Mesenchymal stem cell (in vitro differentiated cells and primary cell): ENCODE results near the gene HLA-A. TPM values are rescaled to one million over a fixed set of nuclear protein-coding genes. Genes with fewer than 3 reads are reported as not detected.

Experiments
- DNase-seq: peaks from one replicate; pipeline ENCODE4 v3.0.0-alpha.2; 2013
- H2AFZ ChIP-seq: one replicate; pipeline ENCODE4 v1.6.1; 2013; ENCODE audit warnings: low read depth, mild to moderate bottlenecking, control low read depth, inconsistent platforms, low read length, moderate library complexity
- H2AK5ac ChIP-seq: 2 replicates; pipeline ENCODE4 v1.6.1; 2013; ENCODE audit warnings: low read length, moderate library complexity, mild to moderate bottlenecking, inconsistent platforms; ENCODE audit not compliant: severe bottlenecking
- H2BK120ac ChIP-seq: one replicate; pipeline ENCODE4 v1.6.1; 2013; ENCODE audit warnings: low read depth, mild to moderate bottlenecking, inconsistent platforms, low read length, moderate library complexity
- H2BK12ac ChIP-seq, 2 experiments: one replicate each; pipeline ENCODE4 v1.6.1; 2013; ENCODE audit warnings: inconsistent platforms in 2 of 2, low read length in 2 of 2, mild to moderate bottlenecking in 2 of 2, moderate library complexity in 2 of 2, control low read depth in 1 of 2
- H2BK15ac ChIP-seq: one replicate; pipeline ENCODE4 v1.6.1; 2013; ENCODE audit warnings: mild to moderate bottlenecking, low read depth, inconsistent platforms; ENCODE audit not compliant: poor library complexity, severe bottlenecking
- H2BK5ac ChIP-seq: 2 replicates; pipeline ENCODE4 v1.6.1; 2013; ENCODE audit warnings: low read depth, mild to moderate bottlenecking, low read length, control low read depth, inconsistent platforms; ENCODE audit not compliant: poor library complexity, severe bottlenecking
- H3K14ac ChIP-seq, 2 experiments: one replicate each; pipeline ENCODE4 v1.6.1; 2013; ENCODE audit warnings: inconsistent platforms in 2 of 2, low read length in 2 of 2, control low read depth in 1 of 2, mild to moderate bottlenecking in 1 of 2, moderate library complexity in 1 of 2
- H3K18ac ChIP-seq, 2 experiments: one replicate each; pipeline ENCODE4 v1.6.1; 2013; ENCODE audit warnings: inconsistent platforms in 2 of 2, low read length in 2 of 2, control low read depth in 1 of 2, low read depth in 1 of 2, mild to moderate bottlenecking in 1 of 2
- H3K23ac ChIP-seq, 2 experiments: one replicate each; pipeline ENCODE4 v1.6.1; 2013; ENCODE audit warnings: inconsistent platforms in 2 of 2, low read length in 2 of 2, mild to moderate bottlenecking in 2 of 2, moderate library complexity in 2 of 2, control low read depth in 1 of 2
- H3K27ac ChIP-seq: 2 replicates; pipeline ENCODE4 v1.5.1; 2013; ENCODE audit warnings: mild to moderate bottlenecking, moderate library complexity, low read length, control low read depth, inconsistent platforms; ENCODE audit not compliant: poor library complexity, severe bottlenecking
- H3K27me3 ChIP-seq, 2 experiments: 2 replicates each; pipeline versions ENCODE4 v1.6.1 to v1.7.0; 2013; ENCODE audit warnings: low read length in 2 of 2, mild to moderate bottlenecking in 2 of 2, moderate library complexity in 2 of 2, control low read depth in 1 of 2, inconsistent platforms in 1 of 2; ENCODE audit not compliant: control insufficient read depth in 1 of 2, insufficient read depth in 1 of 2
- H3K36me3 ChIP-seq, 2 experiments: 2 replicates each; pipeline versions ENCODE4 v1.6.1 to v1.7.0; 2013; ENCODE audit warnings: low read length in 2 of 2, control low read depth in 1 of 2, inconsistent platforms in 1 of 2, low read depth in 1 of 2, mild to moderate bottlenecking in 1 of 2; ENCODE audit not compliant: insufficient read depth in 2 of 2, control insufficient read depth in 1 of 2
- H3K4ac ChIP-seq, 2 experiments: one replicate each; pipeline ENCODE4 v1.6.1; 2013; ENCODE audit warnings: inconsistent platforms in 2 of 2, low read length in 2 of 2, mild to moderate bottlenecking in 2 of 2, moderate library complexity in 2 of 2, control low read depth in 1 of 2, low read depth in 1 of 2
- H3K4me1 ChIP-seq: 2 replicates; pipeline ENCODE4 v1.6.1; 2013; ENCODE audit warnings: low read depth, low read length, control low read depth; ENCODE audit not compliant: control insufficient read depth, insufficient read depth
- H3K4me2 ChIP-seq: 2 replicates; pipeline ENCODE4 v1.6.1; 2013; ENCODE audit warnings: low read length, mild to moderate bottlenecking, inconsistent platforms; ENCODE audit not compliant: poor library complexity, severe bottlenecking
- H3K4me3 ChIP-seq, 2 experiments: 2 replicates each; pipeline versions ENCODE4 v1.5.1 to v1.7.0; 2013; ENCODE audit warnings: low read length in 2 of 2, mild to moderate bottlenecking in 2 of 2, control low read depth in 1 of 2, low read depth in 1 of 2; ENCODE audit not compliant: insufficient read depth in 1 of 2
- H3K79me1 ChIP-seq: replicated peaks from 2 replicates; pipeline ENCODE4 v1.6.1; 2013; ENCODE audit warnings: mild to moderate bottlenecking, control low read depth, low read length, inconsistent platforms; ENCODE audit not compliant: poor library complexity, severe bottlenecking
- H3K9ac ChIP-seq: 2 replicates; pipeline ENCODE4 v1.7.0; 2013; ENCODE audit warnings: mild to moderate bottlenecking, low read length, moderate library complexity
- H3K9me3 ChIP-seq: 2 replicates; pipeline ENCODE4 v1.7.0; 2013; ENCODE audit warnings: mild to moderate bottlenecking, low read length; ENCODE audit not compliant: control insufficient read depth
- H4K8ac ChIP-seq: one replicate; pipeline ENCODE4 v1.6.1; 2013; ENCODE audit warnings: inconsistent platforms, mild to moderate bottlenecking, low read length, moderate library complexity
- H4K91ac ChIP-seq: one replicate; pipeline ENCODE4 v1.6.1; 2013; ENCODE audit warnings: mild to moderate bottlenecking, low read length, inconsistent platforms
- WGBS: methylation state at CpG from one replicate; pipeline ENCODE4 v1.1.7; 2013; ENCODE audit warnings: mixed read lengths; 5-methylcytosine and 5-hydroxymethylcytosine counted together
- polyA plus RNA-seq, 2 experiments: library from polyadenylated mRNA; stranded (reverse); fragments of 200-250 nt; gene quantifications; one replicate each; pipeline ENCODE4 v1.2.3, GENCODE V29; 2013

HLA-A gene
- 501 TPM for polyA plus RNA-seq (2013, experiment 1 of 2)
- polyA plus RNA-seq (2013, experiment 2 of 2): 521 TPM

GRCh38 chr6:29942275-29943052, at the start of gene HLA-A:
HLA-A (plus strand) TSS chr6:29942532; CDS start chr6:29942554, 22 bp downstream.
- H3K4me1 ChIP-seq: peaks cover 3% of the 10 kb centered on the region
- H3K4me2 ChIP-seq: peak within 1 kb of the TSS; percentile 55
- no peak within 1 kb of the TSS for H3K27ac ChIP-seq
- peak within 1 kb of the TSS; percentile 97 for H3K9ac ChIP-seq
- H3K23ac ChIP-seq: peak within 1 kb of the TSS in 1 of 2 experiments; percentile 80
- H2BK5ac ChIP-seq: no peak within 1 kb of the TSS
- H2AFZ ChIP-seq: no peak within 1 kb of the TSS
- no peak within 1 kb of the TSS for H2AK5ac ChIP-seq
- H4K91ac ChIP-seq: no peak within 1 kb of the TSS
- H4K8ac ChIP-seq: peak within 1 kb of the TSS; percentile 82
- H3K4ac ChIP-seq: peak within 1 kb of the TSS in 1 of 2 experiments; percentile 79
- peaks cover 7 to 30% of the 10 kb centered on the region in 2 experiments for H3K36me3 ChIP-seq
- peak within 1 kb of the TSS in 1 of 2 experiments; percentile 75 for H3K14ac ChIP-seq
- H2BK12ac ChIP-seq: no peak within 1 kb of the TSS
- H3K4me3 ChIP-seq: peak within 1 kb of the TSS; percentile 62 to 78
- no peak within 1 kb of the TSS for H2BK120ac ChIP-seq
- WGBS: 4% methylated on average over 54 of the region's 68 CpGs
- H2BK15ac ChIP-seq: no peak within 1 kb of the TSS
- no peaks in the 10 kb centered on the region for H3K9me3 ChIP-seq
- H3K27me3 ChIP-seq: no peaks in the 10 kb centered on the region
- H3K18ac ChIP-seq: peak within 1 kb of the TSS; percentile 67 to 73
- H3K79me1 ChIP-seq: no peaks in the 10 kb centered on the region
- peak; percentile 99 for DNase-seq

- peaks cover 7% of the 10 kb centered on the region for H3K4me1 ChIP-seq
- H3K14ac ChIP-seq: no peak overlapping the region
- H3K4me2 ChIP-seq: no peak overlapping the region
- H3K27ac ChIP-seq: no peak overlapping the region
- H2BK120ac ChIP-seq: no peak overlapping the region
- H2AK5ac ChIP-seq: no peak overlapping the region
- peaks cover 0 to 6% of the 10 kb centered on the region in 2 experiments for H3K27me3 ChIP-seq
- H3K18ac ChIP-seq: no peak overlapping the region
- no peak overlapping the region for H3K23ac ChIP-seq
- H2AFZ ChIP-seq: no peak overlapping the region
- H3K4me3 ChIP-seq: no peak overlapping the region
- no peak overlapping the region for H4K91ac ChIP-seq
- no peak for DNase-seq
- H3K36me3 ChIP-seq: peaks cover 0 to 4% of the 10 kb centered on the region in 2 experiments
- H2BK12ac ChIP-seq: no peak overlapping the region
- peaks cover under 1% of the 10 kb centered on the region for H3K9me3 ChIP-seq
- H4K8ac ChIP-seq: no peak overlapping the region
- no peaks in the 10 kb centered on the region for H3K79me1 ChIP-seq
- H2BK15ac ChIP-seq: no peak overlapping the region
- H3K4ac ChIP-seq: no peak overlapping the region
- no peak overlapping the region for H3K9ac ChIP-seq
- no peak overlapping the region for H2BK5ac ChIP-seq
Observed at GRCh38 chr6:29892696-29893095, 49.6 kb upstream of the HLA-A start.

- H3K18ac ChIP-seq: no peak overlapping the region
- no peak overlapping the region for H2BK12ac ChIP-seq
- H2BK120ac ChIP-seq: no peak overlapping the region
- H3K23ac ChIP-seq: no peak overlapping the region
- no peak overlapping the region for H2AFZ ChIP-seq
- H2AK5ac ChIP-seq: no peak overlapping the region
- no peak overlapping the region for H3K14ac ChIP-seq
- H3K9ac ChIP-seq: no peak overlapping the region
- H3K27me3 ChIP-seq: peaks cover 0 to 5% of the 10 kb centered on the region in 2 experiments
- no peak overlapping the region for H2BK15ac ChIP-seq
- H4K91ac ChIP-seq: no peak overlapping the region
- no peaks in the 10 kb centered on the region for H3K36me3 ChIP-seq
- H3K27ac ChIP-seq: no peak overlapping the region
- no peaks in the 10 kb centered on the region for H3K4me1 ChIP-seq
- no peak for DNase-seq
- 73% methylated on average over 3 of the region's 3 CpGs for WGBS
- H3K4me2 ChIP-seq: no peak overlapping the region
- H3K4me3 ChIP-seq: no peak overlapping the region
- H2BK5ac ChIP-seq: no peak overlapping the region
- H3K9me3 ChIP-seq: peaks cover 5% of the 10 kb centered on the region
- H3K4ac ChIP-seq: no peak overlapping the region
- H3K79me1 ChIP-seq: no peaks in the 10 kb centered on the region
- no peak overlapping the region for H4K8ac ChIP-seq
Observed at GRCh38 chr6:29899281-29899680, 43.1 kb upstream of the HLA-A start.

- H3K18ac ChIP-seq: no peak overlapping the region
- H3K9ac ChIP-seq: no peak overlapping the region
- DNase-seq: no peak
- H3K27ac ChIP-seq: no peak overlapping the region
- WGBS: 60% methylated on average over 4 of the region's 4 CpGs
- no peak overlapping the region for H3K23ac ChIP-seq
- no peak overlapping the region for H2BK120ac ChIP-seq
- H3K4me2 ChIP-seq: no peak overlapping the region
- no peak overlapping the region for H3K14ac ChIP-seq
- H2BK15ac ChIP-seq: no peak overlapping the region
- H2BK5ac ChIP-seq: no peak overlapping the region
- no peak overlapping the region for H3K4ac ChIP-seq
- H2AK5ac ChIP-seq: no peak overlapping the region
- no peak overlapping the region for H2BK12ac ChIP-seq
- no peaks in the 10 kb centered on the region for H3K36me3 ChIP-seq
- H4K8ac ChIP-seq: no peak overlapping the region
- H4K91ac ChIP-seq: no peak overlapping the region
- peaks cover 2% of the 10 kb centered on the region for H3K4me1 ChIP-seq
- no peak overlapping the region for H3K4me3 ChIP-seq
- peaks cover 3 to 22% of the 10 kb centered on the region in 2 experiments for H3K27me3 ChIP-seq
- no peaks in the 10 kb centered on the region for H3K79me1 ChIP-seq
- H3K9me3 ChIP-seq: no peaks in the 10 kb centered on the region
- no peak overlapping the region for H2AFZ ChIP-seq
Observed at GRCh38 chr6:29905286-29905685, 37.0 kb upstream of the HLA-A start.
